NCI-H345 (cell line): ENCODE measurements around the gene PPFIA4.
A peak's percentile ranks its signal among the peaks of the same experiment; 100 is the strongest.
"Not testable (repeated sequence)": the region's sequence is repeated elsewhere in the genome, so short reads cannot be mapped to it uniquely, and the experiment has no call there.

Experiments
- DNase-seq: peaks from one replicate; lab custom pipeline; 2025; lab: John Stamatoyannopoulos, UW

The PPFIA4 gene

GRCh38 chr1:203026031-203026665, at the start of gene PPFIA4:
Gene PPFIA4 (plus strand): TSS chr1:203026491. CDS start chr1:203039009, 12,518 bp downstream.
- DNase-seq, result peak; percentile 94

GRCh38 chr1:202976633-202977032, 49.7 kb upstream of the PPFIA4 start:
- no peak for DNase-seq

GRCh38 chr1:202979459-202979858, 46.8 kb upstream of the PPFIA4 start:
- DNase-seq, result no peak

- no peak for DNase-seq
These were observed 44.4 kb upstream of the PPFIA4 start for GRCh38 chr1:202981939-202982338.

- DNase-seq, result no peak
These were observed 43.4 kb upstream of the PPFIA4 start for GRCh38 chr1:202982715-202983430.

GRCh38 chr1:202986120-202986519, 40.2 kb upstream of the PPFIA4 start:
- not testable (repeated sequence) for DNase-seq

- no peak for DNase-seq
These were observed 39.0 kb upstream of the PPFIA4 start for GRCh38 chr1:202987255-202987654.

- DNase-seq, result no peak
These were observed 38.2 kb upstream of the PPFIA4 start for GRCh38 chr1:202987922-202988583.

GRCh38 chr1:202989879-202990278, 36.4 kb upstream of the PPFIA4 start:
- no peak for DNase-seq

GRCh38 chr1:202991112-202991511, 35.2 kb upstream of the PPFIA4 start:
- DNase-seq, result no peak

GRCh38 chr1:202994756-202995155, 31.5 kb upstream of the PPFIA4 start:
- DNase-seq, result no peak

GRCh38 chr1:202998836-202999750, 27.2 kb upstream of the PPFIA4 start:
- peak; percentile 52 for DNase-seq

GRCh38 chr1:203000217-203000944, 25.9 kb upstream of the PPFIA4 start:
- no peak for DNase-seq

- DNase-seq, result no peak
These were observed 24.3 kb upstream of the PPFIA4 start for GRCh38 chr1:203001986-203002385.

GRCh38 chr1:203002951-203003350, 23.3 kb upstream of the PPFIA4 start:
- no peak for DNase-seq

GRCh38 chr1:203005395-203006142, 20.7 kb upstream of the PPFIA4 start:
- not testable (repeated sequence) for DNase-seq

GRCh38 chr1:203006948-203007871, 19.1 kb upstream of the PPFIA4 start, which contains the start of gene TMEM183A:
Gene TMEM183A (plus strand): TSS chr1:203007374. CDS start chr1:203007466, 92 bp downstream.
- peak; percentile 98 for DNase-seq

- no peak for DNase-seq
These were observed 17.1 kb upstream of the PPFIA4 start for GRCh38 chr1:203009185-203009584.

GRCh38 chr1:203011582-203011981, 14.7 kb upstream of the PPFIA4 start:
- DNase-seq, result no peak
